ENCODE results near the gene NCF1.
"Not testable (repeated sequence)": the region's sequence is repeated elsewhere in the genome, so short reads cannot be mapped to it uniquely, and the experiment has no call there.

The NCF1 gene

DNA sequence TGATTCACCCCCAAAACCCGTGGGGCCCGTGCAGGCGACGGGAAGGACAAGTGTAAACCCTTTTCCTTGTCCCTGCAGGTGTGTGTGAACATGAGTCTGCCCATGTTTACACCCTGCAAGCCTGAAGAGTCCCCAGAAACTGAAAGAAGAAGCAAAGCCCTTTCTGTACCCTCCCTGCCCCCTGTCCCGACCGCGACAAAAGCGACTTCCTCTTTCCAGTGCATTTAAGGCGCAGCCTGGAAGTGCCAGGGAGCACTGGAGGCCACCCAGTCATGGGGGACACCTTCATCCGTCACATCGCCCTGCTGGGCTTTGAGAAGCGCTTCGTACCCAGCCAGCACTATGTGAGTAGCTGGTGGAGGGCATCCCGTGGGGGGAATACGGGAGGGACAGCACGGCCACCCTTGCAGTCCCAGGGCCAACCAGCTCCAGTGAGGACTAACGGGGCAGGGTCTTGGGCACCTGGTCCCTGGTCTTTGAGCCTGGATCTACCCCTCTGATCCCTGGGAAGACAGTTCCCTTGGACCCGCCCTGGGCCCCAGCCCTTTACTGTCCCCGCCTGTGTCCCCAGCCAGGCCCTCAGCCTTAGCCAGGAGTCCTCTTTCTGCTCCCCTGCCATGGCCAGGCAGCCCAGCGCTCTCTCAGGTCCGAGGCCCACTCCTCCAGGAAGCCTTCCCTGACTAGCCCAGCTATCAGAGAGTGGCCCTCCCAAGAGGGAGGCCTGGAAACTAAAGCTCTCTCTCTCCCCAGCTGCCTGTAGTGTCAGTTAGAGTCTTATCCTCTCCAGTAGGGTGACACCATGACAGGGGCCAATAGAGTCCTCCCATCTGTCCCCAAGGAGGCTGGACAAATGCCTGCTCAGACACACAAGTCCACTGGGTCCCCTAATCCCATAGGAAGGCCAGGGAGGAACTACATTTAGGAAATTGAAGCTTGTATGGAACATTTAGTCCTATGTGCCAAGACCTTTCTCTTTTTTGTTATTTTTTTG, at the start of gene NCF1:
NCF1 (plus strand) TSS at position 252 of the 991 bp plus-strand sequence; CDS start at position 273, 21 bp downstream.
- DNase-seq = not testable (repeated sequence)

DNA sequence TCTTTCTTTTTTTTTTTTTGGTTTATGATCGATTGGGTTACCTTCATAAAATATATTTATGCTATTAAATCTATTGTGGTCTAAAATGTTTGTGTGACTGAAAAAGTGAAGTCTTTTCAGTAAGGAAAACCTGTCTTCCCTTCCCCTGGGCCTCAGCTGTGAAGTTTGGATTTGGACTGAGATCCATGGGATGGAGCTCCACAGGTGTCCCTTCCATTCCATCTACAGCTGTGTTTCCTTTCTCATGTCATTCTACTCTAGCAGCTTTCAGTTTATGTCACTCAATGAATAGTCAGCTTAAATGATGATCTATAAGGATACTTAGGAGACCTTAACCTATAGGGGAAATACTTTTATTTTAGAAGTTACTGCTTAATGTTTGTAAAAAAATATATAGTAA, 48.0 kb upstream of the NCF1 start:
- DNase-seq = no peak

DNA sequence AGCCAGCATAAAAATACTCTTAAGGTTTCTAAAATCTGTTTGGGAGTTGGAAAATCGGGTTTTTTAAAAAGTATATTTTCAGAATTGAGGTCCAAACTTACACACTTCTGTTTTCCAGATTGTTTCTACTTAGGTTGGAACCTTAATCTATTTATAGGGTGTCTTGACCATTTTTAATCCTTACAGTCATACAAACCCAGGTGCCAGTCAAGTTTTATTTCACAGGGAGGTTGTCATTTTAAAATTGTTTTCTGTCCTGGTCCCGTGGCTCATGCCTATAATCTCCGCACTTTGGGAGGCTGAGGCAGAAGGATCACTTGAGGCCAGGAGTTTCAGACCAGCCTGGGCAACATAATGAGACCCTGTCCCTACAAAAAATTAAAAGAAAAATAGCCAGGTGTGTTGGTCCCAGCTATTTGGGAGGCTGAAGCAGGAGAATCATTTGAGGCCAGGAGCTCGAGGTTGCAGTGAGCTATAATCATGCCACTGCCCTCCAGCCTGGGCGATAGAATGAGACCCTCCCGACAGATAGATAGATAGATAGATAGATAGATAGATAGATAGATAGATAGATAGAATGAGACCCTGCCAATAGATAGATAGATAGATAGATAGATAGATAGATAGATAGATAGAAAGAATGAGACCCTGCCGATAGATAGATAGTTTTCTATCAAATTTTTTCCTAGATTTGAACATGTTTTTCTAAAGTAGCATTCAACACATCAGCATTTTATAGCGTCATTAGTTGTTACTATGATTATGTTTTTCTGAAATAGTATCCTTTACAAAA, 47.3 kb upstream of the NCF1 start:
- no peak for DNase-seq

DNA sequence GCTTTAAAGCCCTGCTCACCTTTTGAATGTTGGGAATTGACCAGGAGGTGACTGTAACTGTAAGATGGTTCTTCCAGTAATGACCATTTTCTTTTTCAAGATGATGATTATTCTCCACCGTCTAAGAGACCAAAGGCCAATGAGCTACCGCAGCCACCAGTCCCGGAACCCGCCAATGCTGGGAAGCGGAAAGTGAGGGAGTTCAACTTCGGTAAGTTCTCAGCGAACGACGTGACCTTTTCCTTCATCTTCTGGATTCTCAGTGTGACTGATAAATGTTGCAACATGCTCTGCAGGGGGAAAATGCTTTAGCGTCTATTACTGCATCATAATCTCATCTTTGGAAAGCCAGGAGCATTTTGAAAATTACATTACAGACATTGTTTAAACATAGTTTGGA, 45.1 kb upstream of the NCF1 start:
- not testable (repeated sequence) for DNase-seq

DNA sequence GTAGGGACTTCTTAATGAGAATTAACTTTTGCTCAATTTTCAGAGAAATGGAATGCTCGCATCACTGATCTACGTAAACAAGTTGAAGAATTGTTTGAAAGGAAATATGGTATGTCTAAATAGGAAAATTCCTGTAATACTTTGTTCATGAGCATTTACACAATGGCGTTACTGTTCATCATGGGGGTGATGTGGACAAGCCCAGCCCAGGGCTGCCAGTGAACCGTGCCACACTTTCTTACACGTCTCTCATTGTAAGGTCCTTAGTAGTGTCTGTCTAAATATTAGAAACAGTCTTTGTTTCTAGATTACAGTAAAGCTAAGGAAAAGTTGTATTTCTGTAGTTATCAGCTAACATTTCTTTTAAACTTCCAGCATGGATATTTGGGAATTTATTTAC, 43.6 kb upstream of the NCF1 start:
- DNase-seq = not testable (repeated sequence)

DNA sequence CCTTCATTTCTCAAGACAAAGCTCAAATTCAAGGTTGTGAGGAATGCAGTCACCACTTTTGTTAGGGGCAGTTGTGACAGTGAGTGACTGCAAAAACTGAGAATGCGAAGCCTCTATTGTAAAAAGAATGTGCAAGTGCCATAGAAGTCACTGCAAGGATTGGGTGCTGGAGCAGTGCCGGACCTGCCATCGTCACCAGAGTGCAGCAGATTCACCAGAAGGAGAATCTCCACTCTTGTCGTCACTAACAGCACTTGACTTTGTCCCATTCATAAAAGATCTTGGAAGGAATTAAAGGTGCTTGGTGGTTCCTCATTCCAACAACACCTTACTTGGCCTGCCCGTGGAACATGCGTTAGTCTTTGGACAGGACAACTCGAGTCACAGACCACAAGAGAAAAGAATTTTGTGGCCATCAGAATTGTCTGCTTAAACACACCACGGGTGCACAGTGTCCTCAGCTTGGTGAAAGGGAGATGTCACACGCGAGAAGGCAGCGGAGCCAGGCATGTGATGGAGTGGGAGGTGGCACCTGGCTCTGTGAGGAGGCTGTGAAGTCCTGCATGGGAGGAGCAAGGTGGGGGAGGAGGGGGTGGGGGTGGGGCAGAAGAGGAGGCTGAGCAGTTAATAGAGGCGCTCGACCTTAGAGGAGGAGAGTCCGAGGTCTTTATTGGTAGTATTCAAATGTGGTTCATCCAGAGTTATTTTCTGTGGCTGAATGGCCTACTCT, 33.7 kb upstream of the NCF1 start:
- not testable (repeated sequence) for DNase-seq

DNA sequence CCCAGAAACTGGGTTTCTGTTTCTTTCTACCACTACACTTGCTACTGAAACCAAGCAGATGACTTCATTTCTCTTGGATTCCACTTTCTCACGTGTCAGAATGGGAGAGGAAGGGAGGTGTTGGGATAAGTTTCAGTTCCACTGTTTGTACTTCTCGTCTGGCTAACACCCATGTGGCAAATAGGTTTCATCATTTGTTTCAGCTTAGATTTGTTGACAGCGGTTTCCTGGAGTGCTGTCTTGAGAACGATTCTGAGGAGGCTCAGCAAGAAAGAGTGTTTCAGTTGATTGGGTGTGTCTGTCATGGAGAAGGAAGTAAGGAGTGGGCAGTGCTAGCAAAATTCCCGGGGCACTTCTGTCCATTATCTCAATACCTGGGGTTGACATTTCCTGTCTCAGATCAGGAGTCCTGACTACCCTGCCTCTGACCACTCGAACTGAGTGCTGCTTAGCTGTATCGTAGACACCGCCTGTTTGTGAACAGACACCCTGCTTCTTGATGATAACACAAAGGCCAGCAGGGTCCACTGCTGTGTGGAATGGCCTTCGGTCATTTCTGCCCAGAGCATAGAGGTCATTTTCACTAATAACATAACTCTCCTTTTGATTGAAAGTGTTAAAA, 29.8 kb upstream of the NCF1 start:
- not testable (repeated sequence) for DNase-seq

DNA sequence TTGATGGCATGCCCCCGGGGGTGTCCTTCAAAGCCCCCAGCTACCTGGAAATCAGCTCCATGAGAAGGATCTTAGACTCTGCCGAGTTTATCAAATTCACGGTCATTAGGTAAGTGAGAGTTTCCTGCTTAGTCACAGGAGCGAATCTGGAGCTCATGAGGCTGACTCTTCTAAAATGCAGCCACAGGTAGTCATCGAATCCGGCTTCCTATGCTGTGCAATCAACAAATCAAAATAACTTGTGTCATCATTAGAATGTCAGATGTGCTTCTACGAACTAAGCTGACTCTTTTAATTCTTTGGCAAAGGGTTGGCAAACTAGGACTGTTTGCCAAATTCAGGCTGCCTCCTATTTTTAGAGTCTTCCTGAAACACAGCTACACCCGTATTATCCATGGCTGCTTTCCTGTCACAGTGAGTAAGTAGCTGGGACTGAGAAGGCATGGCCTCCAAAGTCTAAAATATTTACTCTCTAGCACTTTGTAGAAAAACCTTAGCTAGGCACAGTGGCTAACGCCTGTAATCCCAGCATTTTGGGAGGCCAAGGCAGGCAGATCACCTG, 19.8 kb upstream of the NCF1 start:
- DNase-seq = not testable (repeated sequence)

DNA sequence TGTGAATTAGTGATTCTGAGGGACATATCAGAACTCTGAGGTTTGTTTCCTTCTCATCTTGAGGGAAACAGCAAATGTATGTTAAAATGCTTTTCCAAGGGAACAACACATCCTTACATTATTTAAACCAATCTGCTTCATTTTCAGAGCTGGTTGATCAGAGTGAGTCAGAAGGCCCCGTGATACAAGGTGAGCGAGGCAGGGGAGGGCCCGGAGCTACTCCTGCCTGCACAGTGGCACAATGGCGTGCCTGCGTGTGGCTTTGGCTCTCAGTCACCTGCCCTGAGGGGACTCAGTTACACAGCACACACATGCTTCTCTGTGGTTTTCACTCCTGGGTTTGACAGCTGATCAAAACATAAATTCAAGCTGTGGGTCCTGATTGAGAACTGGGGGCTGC, 17.1 kb upstream of the NCF1 start:
- DNase-seq = not testable (repeated sequence)

DNA sequence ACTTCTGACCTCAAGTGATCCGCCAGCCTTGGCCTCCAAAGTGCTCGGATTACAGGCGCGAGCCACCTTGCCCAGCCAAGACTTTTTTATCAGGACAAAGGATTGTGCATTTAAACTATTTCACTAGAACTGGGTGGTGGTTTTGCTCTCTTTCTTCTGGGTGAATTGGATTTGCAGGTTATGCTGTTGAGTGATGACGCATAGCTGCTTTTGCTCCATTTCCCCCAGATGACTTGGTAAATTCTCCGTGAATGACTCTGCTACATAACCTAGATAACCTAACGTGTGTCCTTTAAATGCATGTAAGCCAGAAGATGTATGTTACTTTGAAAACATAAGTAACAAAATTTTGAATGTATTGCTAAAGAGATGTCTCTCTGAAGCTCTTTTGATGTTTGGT, 15.5 kb upstream of the NCF1 start:
- DNase-seq = not testable (repeated sequence)

DNA sequence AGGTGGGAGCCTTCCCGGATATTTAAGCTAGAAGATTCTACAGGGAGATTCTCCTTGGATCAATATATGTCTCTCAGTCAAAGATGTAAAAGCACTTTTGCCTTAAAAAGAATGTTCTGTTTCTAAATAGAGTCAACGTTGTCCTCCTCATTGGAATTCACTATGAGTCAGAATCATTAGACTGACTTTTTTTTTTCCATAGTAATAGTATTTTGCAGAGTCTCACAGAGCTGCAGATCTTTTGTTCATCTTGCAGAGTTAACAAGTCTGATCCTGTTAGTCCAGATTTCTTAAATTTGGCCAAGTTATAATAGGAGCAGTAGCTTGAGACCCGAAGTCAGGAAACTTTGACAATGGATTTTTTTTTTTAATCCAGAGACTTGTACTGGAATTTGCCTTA, 14.8 kb upstream of the NCF1 start:
- not testable (repeated sequence) for DNase-seq

DNA sequence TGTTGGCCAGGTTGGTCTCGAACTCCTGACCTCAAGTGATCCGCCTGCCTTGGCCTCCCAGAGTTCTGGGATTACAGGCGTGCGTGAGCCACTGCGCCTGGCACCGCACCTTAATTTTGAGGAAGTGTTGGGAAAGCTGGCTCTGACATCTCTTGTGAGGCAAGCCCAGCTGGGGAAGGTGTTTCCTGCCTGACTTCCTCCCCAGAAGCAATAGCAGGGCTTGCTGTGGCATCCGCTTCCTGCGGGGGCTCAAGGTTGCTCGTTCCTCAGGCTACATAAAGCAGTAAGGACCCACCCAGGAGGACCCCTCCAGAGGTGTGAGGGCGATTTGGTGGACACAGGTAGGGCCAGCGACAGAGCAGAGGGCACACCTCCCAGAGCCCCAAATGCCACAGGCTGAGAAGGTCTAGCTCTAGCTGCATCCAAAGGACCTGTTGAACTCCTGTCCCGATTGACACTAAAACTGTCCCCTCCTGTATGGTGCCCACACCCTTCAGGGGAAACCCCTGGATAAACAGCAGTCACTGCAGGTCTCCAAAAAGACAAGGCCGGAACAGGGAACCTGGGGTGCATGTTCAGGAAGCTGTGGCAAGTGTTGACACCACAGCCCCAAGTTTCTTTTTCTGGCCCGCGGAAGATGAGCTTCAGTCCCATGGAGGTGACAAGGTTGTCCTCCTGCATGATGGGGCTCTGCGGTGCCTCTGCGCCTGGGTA, 8.4 kb upstream of the NCF1 start:
- DNase-seq = not testable (repeated sequence)

DNA sequence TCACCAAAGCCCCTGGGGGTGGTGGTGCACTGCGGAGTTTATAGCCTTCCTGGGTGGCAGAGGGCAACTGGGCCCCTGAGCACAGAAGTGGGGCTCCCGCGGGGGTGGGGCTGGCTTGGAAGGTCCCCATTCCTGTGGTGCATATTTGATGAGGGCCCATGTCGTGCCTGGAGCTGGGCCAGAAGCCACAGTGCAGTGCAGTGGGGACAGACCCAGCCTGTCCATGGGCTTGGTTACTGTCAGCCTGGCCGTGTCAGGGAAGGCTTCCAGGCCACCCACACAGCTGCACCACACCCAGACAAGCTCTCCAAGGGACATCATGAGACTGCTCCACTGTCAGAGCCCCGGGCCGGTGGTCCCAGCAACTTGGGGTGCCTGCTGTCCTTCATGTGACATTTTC, 7.3 kb upstream of the NCF1 start:
- not testable (repeated sequence) for DNase-seq

DNA sequence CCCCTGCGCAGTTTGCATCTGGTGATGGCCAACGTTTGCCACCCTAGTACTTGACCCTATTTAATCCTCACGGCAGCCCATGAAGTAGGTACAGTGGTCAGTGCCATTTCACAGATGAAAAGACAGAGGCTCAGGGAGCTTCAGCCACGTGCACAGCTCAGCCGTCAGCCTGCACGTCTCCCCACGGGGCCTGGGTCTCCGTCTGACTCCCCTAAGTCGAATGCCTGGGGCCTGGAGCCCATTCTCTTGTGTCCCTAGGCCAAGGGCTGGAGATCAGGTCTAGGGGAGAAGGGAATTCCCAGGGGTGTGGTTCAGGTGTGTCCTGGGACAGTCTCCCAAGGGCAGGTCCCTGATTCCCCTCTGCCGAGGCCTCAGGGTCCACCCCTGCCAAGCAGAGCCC, 6.8 kb upstream of the NCF1 start:
- not testable (repeated sequence) for DNase-seq

DNA sequence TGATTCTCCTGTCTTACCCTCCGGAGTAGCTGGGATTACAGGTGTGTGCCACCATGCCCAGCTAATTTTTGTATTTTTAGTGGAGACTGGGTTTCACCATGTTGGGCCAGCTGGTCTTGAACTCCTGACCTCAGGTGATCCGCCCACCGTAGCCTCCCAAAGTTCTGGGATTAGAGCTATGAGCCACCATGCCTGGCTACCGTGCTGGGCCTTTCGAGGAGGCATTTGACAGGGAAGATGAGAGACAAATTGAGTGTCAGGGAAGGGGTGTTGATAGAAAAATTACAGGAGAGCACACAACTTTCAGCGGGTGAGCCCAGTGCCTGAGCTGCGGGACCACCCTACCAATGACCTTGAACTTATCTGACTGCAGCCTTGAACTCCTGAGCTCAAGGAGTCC, 3.7 kb upstream of the NCF1 start:
- DNase-seq = not testable (repeated sequence)

DNA sequence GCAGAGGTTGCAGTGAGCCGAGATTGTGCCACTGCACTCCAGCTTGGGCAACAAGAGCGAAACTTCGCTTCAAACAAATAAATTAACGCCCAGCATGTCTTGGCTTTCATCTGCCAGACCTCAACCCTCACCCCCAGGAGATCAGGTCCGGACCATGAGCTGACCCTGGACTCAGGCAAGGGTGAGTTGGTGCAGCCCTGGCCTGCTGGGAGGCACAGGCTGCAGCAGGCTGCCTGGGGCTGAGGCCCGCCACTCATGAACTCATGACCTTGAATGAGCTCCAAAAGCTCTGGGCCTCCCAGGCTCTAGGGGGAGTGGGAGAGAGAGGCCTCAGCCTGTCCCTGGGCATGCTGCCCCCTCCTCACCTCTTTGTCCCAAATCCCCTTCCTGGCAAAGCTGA, 1.7 kb upstream of the NCF1 start:
- not testable (repeated sequence) for DNase-seq

DNA sequence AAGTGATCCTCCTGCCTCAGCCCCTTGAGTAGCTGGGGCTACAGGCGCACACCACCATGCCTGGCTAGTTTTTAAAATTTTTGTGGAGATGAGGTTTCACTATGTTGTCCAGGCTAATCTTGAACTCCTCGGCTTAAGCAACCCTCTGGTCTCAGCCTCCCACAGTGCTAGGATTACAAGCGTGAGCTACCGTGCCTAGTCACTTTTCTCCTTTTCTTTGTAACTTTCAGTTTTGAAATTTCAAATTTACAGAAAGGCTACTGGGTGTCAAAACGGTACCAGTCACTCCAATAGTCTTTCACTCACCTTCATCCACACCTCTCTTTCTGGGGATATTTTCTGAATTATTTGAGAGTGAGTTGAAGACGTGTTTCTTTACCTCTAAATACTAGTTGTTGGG, 1.3 kb downstream of the NCF1 start:
- not testable (repeated sequence) for DNase-seq

DNA sequence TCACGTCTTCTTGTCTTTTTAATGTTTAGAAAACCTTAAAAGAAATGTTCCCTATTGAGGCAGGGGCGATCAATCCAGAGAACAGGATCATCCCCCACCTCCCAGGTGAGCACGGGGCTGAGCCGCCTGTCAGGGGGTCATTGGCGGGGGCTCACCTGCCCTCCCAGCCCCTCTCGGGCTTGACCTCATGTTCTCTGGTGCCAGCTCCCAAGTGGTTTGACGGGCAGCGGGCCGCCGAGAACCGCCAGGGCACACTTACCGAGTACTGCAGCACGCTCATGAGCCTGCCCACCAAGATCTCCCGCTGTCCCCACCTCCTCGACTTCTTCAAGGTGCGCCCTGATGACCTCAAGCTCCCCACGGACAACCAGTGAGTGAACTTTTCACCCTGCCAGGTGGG, 5.2 kb downstream of the NCF1 start:
- not testable (repeated sequence) for DNase-seq

DNA sequence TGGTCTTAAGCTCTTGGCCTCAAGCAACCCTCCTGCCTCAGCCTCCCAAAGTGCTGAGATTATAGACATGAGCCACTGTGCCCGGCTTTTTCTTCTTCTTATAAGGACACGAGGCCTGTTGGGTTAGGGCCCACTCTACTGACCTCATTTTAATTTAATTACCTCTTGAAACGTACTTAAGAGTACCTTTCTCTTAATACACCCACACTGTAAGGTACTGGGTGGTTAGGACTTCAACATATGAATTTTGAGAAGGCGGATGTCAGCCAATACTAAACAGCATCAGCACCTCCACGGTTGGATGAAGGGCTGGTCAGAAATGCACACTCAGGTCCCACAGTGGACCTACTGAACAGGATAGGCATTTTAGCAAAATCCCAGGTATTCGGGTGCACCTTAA, 7.9 kb downstream of the NCF1 start:
- not testable (repeated sequence) for DNase-seq

DNA sequence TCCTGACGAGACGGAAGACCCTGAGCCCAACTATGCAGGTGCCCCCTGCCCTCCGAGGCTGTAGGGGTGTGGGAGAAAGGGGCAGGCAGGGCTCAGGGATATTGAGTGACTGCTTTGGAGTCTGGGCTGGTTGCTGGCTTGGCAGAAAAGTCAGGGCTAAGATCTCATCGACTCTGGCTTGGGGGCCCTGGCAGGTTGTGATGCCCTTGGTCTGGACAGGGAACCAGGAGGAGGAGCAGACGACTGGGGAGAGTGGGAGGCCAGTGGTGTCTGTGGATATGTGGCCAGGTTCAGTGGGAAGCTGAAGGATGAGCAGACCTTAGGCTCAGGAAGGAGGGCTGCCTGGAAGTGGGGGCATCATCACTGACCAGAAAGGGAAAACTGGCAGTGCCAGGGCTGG, 9.8 kb downstream of the NCF1 start:
- not testable (repeated sequence) for DNase-seq
